HT-29 (cell line): ENCODE data around the gene SLC25A22. TPM values are rescaled to one million over a fixed set of nuclear protein-coding genes. Genes with fewer than 3 reads are reported as not detected.

Experiments used
- DNase-seq: peaks from one replicate; pipeline ENCODE4 v3.0.0-alpha.2; 2015; ENCODE audit warnings: low spot score
- total RNA-seq: library from RNA; depleted of rRNA; stranded (reverse); fragments of >200 nt; shearing (Covaris generic); gene quantifications from 2 replicates; pipeline ENCODE4 v1.2.3, GENCODE V29; 2014

SLC25A22 gene
- total RNA-seq, 1 experiment from 2014 or later = 82.6 TPM

DNA sequence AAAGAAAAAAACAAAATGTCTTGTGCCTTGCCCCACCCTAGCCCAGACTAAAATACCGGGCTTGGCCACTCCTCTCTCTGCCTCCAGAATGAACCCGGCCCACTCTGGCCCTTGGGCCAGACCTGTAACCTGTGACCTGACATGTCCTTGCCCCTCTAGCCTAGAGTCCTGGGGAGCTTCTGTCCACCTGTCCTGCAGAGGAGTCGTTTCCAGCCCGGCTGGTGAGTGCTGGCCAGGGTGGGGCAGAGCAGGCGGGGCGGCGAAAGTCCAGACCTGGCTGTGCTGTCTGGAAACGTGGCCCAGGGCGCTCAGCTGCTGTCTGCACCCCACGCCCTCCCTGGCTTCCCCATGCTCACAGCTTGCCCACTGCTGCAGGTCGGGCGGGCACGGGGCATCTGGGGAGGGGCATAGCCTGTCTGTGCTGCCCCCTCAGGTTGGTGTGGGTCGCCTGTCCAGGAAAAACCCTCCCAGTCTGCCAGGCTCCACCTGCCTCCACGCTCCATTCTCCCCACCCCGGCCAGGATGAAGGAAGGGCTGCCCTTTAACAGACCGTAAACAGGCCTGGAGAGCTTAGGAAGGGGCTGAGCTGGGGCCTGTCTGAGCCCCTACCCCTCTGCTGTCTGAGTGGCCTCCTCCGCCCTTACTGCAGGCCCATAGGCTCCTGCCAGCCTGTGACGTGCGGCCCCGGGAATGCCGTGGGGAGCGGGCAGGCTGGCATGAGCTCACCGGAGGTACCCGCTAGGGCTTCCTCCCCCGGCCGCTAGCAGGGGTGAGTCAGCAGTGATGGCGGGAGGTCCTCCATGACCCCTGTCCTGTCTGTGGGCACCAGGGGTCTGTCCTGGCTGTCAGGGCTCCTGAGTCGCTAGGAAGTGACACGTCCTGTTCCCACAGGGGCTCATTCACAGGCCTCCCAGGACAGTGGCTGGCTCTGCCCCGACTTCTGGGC, 36.6 kb upstream of the SLC25A22 start:
- peak; percentile 91 for DNase-seq

DNA sequence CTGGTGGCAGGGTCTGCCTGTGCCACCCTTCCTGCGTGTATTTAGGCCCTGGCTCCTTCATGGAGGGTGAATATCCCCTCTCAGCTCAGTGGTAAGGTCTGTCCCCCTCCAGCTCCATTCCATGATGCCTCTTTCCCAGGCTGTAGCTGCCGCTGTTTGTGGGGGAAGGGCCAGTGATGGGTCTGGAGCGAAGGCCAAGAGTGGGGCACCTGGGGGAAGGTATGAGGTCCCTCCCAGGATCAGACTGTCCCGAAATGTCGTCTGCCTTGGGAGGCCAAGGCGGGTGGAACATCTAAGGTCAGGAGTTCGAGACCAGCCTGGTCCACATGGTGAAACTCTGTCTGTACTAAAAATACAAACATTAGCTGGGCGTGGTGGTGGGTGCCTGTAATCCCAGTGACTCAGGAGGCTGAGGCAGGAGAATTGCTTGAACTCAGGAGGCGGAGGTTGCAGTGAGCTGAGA, 35.8 kb upstream of the SLC25A22 start:
- DNase-seq = peak; percentile 57

DNA sequence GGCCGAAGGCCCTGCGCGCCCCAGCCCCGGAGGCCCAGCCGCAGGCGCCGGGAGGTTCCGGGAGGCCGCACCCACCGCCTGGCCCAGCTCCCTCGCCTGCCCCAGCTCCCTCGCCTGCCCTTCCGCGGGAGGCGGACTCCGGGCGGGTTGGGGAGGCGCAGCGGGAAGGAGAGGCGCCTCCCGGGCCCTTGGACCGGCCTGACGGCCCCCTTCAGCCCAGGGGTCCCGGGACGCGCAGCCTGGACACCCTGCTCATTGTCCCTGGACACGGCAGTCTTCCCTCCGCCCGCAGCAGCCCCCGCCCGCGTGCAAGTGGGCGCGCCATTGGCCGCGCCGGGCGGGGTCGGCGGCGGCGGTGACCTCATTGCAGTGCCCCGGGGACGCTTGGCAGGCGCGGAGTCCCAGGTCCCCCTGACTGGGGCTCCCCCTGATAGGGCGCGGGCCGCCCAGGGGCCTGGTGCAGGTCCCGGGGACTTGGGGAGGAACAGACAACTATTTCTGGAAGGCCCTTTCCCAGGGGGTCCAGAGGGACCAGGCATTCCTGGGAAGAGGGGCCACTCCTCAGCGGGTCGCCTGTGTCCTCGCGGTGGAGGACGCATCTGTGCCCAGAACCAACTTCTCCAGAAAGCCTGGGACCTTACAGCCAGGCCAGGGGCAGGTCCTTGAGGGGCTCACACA, 35.2 kb upstream of the SLC25A22 start:
- DNase-seq = peak; percentile 62

DNA sequence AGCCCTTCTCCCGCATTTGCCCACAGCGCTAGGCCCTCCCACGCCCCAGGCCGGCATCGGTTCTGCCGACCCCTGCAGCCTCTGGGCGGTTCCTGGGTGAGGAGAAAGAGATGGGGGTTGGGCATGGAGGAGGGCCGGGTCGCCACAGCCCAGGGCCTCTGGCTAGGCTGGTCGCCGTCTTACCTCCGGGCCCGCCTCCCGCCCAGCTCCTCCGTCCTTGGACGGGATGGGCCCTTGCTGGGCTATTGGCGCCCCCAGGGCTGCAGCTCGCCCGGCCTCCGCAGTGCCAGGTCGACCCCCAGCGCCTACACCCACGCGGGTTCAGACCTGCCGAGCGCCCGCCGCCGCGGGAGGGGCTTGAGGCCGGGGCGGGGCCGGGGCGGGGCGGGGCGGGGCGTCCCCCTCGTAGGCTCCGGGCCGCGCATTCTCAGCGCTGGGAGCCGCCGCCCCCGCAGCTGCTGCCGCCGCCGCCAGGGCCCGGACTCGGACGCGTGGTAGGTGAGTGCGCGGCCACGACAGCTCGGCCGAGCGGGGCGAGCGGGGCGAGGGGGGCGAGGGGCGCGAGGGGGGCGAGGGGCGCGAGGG, 34.5 kb upstream of the SLC25A22 start, which contains the start of gene CD151:
TSS of gene CD151 (plus strand) at position 424 of the 585 bp plus-strand sequence. CDS start 3,118 bp downstream, outside the sequence.
- peak; percentile 72 for DNase-seq

DNA sequence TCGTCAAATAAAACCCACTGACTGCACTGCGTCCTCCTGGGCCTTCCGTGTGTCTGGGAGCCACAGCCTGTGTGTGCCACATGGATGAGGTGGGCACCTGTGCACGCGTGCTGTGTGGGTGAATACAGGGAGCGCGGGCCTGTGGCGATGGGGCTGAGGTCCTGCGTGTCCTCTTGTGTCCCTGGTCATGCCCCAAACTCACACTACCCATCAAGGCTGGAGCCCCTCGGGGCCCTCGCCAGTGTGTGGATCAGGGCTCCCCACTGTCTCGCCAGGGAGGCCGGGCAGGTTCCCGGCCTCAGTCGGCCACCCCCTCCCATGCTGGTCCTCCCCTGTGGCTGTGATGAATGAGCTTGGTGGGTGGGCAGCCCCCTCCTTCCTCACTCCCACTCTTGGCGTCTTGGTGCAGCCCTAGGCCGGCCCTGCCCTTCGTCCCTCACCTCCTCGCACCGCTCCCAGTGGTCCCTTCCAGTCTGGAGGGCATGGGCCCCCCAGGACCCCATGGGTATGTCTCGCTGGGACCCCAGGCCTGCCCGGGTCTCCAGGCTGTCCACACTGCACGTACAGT, 34.0 kb upstream of the SLC25A22 start:
- no peak for DNase-seq

DNA sequence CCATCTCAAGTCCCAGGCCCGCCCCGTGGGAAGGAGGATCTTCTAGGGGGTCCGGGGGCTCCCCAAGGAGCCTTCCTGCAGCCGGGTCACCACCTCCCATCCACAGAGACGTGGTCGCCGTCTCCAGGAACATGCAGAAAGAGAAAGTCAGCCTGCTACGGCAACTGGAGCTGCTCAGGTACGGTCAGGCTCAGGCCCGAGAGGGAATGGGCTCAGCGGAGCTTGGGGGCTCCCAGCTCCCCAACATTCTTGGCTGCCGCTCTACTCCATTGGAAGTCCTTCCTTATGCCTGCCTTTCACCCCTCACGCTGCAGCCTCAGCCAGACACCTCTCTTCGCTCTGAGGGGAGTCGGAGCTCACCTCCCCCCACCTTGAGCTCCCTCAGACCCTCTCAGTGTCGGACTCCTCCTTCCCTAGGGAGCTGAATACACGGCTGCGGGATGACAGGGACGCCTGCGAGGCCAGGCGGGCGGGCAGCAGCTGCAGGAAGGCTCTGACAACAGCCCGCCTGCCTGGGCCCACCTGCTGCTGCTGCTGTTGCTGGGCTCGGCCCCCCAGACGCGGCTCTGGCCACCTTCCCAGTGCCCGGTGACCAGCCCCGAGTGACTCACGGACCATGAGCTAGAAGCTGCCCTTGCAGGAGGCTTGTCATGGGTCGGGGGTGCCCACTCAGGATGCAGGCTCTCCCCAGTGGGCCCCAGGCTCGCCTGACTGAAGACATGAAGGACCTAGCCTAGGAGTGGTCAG, 33.2 kb upstream of the SLC25A22 start:
- peak; percentile 30 for DNase-seq

DNA sequence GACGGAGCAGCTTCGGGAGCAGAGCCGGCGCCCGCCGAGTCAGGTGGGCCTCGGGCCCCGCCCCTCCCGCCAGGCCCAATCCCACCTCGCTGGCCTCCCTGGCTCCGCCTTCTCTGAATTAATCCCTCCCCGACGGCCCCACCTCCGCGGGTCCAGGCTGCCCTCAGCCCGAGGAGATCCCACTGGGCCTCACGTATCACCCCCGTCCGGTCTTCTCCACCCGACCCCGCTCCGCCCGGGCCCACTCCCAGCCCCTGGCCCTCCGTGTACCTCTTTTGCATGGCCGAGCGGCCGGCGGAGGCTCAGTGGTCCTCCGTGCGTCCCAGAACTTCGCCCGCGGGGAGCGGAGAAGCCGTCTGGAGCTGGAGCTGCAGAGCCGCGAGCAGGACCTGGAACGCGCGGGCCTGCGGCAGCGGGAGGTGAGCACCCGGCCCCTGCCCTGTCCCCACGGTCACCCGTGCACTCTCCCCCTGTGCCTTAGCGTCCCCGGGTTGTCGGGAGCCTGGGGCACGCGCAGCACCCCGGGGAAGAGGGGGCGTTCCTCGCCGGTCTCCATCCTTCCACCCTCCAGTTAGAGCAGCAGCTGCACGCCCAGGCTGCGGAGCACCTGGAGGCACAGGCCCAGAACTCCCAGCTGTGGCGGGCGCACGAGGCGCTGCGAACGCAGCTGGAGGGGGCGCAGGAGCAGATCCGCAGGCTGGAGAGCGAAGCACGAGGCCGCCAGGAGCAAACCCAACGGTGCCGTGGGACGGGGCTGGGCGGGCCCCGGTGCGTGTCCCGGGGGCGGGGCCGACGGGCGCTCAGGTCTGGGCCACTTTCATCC, 32.4 kb upstream of the SLC25A22 start:
- DNase-seq = peak; percentile 95

DNA sequence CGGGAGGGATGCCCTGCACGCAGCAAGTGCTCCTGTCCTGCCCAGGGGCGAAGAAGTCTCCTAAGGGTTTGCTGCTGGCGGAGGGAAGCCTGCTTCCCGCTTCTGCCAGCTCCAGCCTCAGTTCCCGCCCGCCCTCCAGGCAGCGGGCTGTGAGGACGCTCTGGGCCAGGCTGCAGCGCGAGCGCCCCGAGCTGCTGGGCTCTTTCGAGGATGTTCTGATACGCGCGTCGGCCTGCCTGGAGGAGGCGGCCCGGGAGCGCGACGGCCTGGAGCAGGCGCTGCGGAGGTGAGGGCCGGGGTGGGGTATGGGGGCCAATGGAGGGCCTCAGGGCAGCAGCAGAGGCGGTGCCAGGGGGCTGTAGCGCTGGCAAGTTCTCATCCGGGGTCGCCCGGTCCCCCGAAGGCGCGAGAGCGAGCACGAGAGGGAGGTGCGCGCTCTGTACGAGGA, 31.8 kb upstream of the SLC25A22 start:
- peak; percentile 58 for DNase-seq

DNA sequence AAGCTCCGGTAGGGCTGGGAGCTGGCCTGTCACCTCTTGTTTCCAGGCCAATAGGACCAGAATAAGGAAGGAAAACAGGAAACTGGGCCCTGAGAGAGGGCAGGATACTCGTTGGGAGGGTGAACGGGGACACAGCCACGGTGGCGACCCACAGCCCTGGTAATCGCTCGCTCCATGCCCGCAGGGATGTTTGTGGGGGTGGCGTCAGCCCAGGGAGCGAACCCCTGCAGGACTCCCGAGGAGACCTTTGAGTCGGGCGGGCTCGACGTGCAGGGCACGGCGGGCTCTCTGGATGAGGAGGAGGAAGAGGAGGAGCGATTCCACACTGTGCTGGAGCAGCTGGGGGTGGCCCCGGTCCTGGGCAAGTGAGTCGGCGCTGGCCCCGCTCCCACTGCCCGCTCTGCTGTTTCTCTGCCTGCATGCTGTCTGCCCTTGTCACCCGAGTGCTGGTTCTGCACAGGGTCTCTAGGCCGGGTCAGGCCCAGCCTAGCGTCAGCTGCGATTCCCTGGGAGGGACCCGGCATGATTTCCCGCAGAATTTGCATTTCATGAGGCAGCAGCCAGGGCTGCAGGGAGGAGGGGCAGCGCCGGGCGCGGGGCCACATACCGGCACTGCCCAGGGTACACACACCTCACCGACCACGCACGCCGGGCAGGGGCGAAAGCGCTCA, 31.2 kb upstream of the SLC25A22 start:
- peak; percentile 64 for DNase-seq

DNA sequence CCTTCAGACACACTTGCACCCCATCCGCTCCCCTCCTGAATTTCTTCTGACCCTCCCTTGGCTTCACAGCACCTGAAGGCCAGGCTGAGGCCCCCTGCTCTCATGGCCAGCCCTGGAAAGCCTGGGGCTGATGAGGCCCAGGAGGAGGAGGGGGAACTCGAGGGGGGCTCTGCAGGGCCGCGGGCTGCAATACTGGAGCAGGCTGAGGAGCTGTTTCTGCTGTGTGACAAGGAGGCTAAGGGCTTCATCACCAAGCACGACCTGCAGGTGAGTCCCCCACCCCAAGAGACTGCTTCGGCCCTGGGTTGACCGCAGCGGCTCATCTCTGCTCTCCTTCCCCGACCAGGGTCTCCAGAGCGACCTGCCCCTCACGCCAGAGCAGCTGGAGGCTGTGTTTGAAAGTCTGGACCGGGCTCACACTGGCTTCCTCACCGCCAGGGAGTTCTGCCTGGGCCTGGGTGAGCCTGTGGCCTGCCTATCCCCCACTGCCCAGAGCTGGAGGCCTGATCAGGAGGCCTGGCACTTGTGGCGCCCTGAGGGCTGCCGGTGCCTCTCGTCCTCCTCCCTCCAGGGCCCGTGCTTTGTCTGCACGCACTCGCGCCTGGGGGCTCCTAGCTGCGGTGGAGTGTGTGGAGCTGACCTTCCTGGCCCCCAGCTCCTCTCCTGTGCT, 30.6 kb upstream of the SLC25A22 start:
- DNase-seq = no peak

DNA sequence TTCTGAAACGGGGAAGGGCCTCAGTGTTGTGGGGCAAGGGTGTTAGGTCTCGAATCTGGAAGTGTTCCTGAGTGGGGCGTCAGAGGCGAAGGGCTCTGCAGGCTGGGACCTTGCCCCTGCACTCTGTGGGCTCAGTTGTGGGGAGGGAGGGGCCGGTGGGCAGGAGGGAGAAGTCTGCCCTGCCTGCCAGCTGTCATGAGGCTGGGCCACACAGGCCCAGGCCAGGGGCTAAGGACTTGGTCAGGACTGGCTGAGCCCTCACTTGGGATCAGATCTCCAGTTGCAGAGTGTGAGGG, 29.8 kb upstream of the SLC25A22 start, which contains the start of gene CRACR2B:
TSS of gene CRACR2B (plus strand) at position 23 of the 296 bp plus-strand sequence. CDS start 689 bp downstream, outside the sequence.
- no peak for DNase-seq

DNA sequence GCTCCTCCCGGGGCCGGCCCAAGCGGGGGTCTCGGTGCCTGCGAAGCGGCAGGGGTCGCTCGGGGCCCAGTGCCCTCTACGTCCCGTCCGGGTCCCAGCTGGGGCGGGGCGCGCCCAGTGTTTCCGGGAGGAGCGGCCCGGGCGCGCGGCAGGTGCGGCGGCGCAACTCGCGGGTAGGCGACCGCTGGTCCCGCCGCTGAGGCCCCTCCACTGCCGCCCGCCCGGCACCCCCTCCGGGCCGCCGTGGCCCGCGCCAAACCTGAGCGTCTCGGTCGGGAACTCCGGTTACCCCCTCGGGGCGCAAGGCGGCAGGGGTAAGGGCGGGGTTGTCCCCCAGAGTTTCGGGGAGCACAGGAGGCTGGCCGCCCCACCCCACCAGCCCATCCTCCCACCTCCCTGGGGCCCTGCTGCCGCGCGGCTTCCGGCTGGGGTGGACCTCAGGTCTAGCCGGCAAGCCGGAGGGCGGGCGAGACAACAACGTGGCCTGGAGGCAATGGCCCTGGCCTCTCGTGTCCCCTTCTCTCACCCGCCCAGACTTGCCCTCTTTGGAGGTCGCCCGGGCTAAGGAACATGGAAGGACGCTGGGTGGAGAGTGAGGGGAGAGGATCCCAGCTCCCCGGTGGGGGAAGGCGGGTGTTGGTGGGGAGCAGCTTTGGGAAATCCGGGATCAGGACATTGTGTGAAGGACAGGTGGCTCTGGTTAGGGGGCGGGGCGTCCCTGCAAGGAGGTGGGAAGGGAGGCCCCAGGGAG, 29.2 kb upstream of the SLC25A22 start:
- peak; percentile 91 for DNase-seq

DNA sequence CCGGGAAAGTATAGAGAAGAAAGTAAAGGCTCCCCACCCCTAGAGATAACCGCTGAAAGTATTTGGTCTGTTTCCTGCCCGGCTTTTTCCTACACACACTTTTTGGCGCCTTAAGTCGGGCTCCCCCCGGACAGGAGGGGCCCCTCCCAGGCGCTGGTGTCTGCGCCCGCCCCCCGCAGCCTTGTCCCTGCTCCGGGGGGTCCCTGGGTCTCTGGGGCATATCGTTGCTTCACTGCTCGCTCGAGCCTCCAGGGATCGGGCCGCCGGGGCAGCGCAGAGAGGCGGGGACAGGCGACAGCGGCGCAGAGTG, 28.7 kb upstream of the SLC25A22 start:
- no peak for DNase-seq

DNA sequence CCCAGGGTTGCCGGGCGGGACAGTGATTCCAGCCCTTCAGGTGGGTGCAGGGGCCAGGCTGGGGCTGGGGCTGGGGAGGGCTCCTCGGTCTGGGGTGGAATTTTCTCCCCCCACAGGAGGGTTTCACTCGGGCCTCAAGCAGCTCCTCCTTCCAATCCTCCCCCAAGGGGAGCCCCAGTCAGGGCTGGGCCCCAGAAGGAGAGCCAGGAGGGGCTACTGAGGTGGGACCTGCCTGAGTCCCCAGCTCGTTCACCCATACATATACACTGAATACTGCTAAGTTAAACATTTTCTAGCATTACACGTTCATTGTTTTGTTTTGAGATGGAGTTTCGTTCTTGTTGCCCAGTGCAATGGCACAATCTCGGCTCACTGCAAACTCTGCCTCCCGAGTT, 28.1 kb upstream of the SLC25A22 start:
- DNase-seq = peak; percentile 25

DNA sequence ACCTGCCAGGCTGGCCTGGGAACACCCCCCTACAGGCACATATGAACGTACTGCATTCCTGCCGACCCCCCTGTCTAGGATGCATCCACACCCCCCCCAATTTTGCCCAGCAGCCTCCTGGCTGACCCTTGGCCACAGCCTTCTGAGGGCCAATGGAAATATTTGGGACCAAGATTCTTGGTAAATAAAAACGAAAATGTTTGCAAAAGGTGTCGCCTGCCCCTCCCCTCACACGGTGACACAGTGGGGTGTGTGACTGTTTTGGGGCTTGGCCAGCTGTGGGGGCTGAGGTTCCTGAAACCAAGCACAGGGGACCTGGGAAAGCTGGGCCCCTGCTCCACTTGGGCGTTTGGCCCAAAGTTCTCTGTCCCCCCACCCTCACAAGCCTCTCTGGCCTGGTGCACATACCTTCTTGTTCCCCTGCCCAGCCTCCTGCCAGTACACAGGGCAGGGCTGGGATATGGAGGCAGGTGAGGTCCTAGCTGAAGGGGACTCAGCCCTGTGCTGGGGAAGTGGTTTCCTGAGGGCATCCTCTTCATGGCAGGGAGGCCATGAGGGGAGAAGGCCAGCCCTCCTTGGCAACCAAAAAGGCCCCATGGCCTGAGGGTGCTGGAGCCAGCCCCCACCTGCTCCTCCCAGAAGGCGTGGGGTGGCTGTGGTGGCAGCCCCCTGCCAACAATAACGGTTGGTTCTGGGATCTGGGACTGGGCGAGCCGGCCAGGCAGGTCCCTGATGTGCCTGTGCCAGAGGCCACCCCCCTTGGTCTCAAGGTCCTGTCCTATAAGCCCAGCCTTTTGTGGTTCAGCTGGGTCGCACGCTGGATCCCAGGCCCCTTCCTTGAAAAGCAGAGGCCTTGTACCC, 27.5 kb upstream of the SLC25A22 start:
- DNase-seq = peak; percentile 38

DNA sequence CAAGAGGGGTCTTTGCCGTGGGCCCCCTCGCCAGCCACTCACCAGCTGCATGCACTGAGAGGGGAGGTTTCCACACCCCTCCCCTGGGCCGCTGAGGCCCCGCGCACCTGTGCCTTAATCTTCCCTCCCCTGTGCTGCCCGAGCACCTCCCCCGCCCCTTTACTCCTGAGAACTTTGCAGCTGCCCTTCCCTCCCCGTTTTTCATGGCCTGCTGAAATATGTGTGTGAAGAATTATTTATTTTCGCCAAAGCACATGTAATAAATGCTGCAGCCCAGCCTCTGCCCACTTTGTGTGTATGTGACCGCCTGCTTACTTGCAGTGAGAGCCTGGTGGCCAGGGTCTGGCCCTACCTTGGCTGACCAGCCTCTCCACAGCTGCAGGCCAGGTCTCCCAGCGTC, 26.9 kb upstream of the SLC25A22 start:
- DNase-seq = peak; percentile 54

DNA sequence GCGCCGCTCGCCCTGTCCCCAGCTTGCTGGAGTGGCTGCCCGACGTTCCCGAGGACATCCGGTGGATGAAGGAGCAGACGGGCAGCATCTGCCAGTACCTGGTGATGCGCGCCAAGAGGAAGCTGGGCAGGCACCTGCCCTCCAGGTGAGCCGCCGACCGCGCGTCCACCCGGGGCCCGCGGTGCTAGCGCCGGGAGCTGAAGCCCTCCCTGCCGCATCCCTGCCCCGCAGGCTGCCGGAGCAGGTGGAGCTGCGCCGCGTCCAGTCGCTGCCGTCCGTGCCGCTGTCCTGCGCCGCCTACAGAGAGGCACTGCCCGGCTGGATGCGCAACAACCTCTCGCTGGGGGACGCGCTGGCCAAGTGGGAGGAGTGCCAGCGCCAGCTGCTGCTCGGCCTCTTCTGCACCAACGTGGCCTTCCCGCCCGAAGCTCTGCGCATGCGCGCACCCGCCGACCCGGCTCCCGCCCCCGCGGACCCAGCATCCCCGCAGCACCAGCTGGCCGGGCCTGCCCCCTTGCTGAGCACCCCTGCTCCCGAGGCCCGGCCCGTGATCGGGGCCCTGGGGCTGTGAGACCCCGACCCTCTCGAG, 26.3 kb upstream of the SLC25A22 start:
- DNase-seq = peak; percentile 89
